GM19025 (cell line): Measurements from ENCODE around the gene CCDC71L.

ENCODE experiments used
- ATAC-seq: cut with Tn5 transposase; IDR thresholded peaks from one replicate; pipeline ENCODE4 v1.9.1; 2021; ENCODE audit warnings: mild to moderate bottlenecking, low read depth, moderate library complexity; ENCODE audit not compliant: unreplicated experiment

CCDC71L gene

DNA sequence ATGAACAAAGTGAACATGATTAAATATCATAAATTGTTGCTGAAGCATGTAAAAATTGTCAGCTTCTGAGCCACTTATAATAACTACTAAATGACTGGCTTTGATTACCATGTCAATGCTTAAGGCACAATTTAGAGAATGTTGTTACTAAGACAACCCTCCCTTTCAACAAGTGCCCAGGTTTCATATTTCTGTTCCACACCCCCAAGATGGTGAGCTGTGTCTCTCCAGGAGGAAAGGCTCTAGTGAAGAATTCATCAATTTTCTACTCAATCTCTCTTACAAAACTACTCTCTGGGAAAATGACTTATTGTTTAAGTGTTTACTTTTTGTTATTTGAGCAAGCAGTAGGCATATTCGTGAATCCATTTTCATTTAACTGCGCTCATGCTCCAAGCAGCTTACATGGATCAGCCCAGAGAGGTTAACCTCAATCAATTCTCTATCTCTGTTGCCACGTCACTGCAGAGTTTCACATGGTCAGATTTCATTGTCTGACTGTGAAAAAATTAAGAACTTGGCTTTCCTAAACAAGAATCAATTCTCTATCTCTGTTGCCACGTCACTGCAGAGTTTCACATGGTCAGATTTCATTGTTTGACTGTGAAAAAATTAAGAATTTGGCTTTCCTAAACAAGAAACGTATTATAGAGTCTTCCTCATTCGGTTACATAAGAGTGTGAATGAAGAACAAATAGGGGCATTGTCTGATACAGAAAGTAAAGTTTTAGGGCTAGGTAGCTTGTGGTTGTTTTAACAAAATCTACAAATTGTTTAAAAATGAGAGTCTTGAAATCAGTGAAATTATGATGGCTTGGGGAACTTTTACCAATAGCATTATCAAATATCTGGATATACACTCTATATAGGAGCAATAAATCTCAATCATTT lies 49.7 kb downstream of the CCDC71L start:
- ATAC-seq = no peak

DNA sequence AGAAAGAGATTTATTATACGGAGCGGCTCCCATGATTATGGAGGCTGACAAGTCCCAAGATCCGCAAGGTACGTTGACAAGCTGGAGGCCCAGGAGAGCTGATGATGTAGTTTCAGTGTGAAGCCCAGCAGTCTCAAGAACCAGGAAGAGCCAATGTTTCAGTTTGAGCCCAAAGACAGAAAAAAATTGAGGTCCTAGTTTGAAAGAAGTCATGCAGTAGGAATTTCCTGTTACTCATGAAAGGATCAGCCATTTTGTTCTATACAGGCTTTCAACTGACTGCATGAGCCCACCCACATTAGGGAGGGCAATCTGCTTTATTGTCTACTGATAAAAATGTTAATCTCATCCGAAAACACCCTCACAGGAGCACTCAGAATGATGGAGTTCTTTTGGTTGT lies 51.5 kb downstream of the CCDC71L start:
- ATAC-seq = no peak

DNA sequence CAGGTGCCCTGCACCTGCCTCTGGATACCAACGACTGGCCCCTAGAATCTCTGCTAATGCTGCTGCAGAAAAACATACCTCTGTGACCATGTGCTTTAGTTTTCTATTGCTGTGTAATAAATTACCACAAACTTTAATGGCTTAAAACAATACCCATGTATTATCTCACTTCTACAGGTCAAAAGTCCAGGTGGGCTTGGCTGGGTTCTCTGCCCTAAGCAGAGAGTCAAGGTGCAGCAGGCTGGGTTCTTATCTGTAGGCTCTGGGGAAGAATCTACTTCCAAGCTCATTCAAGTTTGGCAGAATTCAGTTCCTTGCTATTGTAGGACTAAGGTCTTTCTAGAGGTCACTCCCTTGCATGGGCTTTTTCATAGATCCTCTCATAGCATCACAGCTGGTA lies 52.3 kb downstream of the CCDC71L start:
- no peak for ATAC-seq
